Hematopoietic multipotent progenitor cell treated with erythropoietin and hydrocortisone succinate and interleukin-3 and kit ligand, for 6 days (in vitro differentiated cells): ENCODE measurements around the gene RAPGEF3.

ENCODE experiments used
- DNase-seq: peaks from one replicate; pipeline ENCODE4 v3.0.0-alpha.2; 2015

Gene RAPGEF3

GRCh38 chr12:47755655-47756562 lies 2.8 kb downstream of the RAPGEF3 start:
- DNase-seq, result no peak

- DNase-seq, result peak; percentile 44
These were observed 3.8 kb downstream of the RAPGEF3 start for GRCh38 chr12:47754881-47755280.

GRCh38 chr12:47754126-47754525 lies 4.6 kb downstream of the RAPGEF3 start:
- no peak for DNase-seq

GRCh38 chr12:47753021-47754001 lies 5.4 kb downstream of the RAPGEF3 start:
- no peak for DNase-seq

GRCh38 chr12:47752552-47752951 lies 6.1 kb downstream of the RAPGEF3 start:
- no peak for DNase-seq

- no peak for DNase-seq
These were observed 6.6 kb downstream of the RAPGEF3 start for GRCh38 chr12:47752121-47752520.

GRCh38 chr12:47751561-47751960 lies 7.1 kb downstream of the RAPGEF3 start:
- DNase-seq, result no peak

- no peak for DNase-seq
These were observed 7.7 kb downstream of the RAPGEF3 start for GRCh38 chr12:47750916-47751470.

GRCh38 chr12:47750229-47750798 lies 8.4 kb downstream of the RAPGEF3 start:
- peak; percentile 26 for DNase-seq

- no peak for DNase-seq
These were observed 9.8 kb downstream of the RAPGEF3 start for GRCh38 chr12:47748899-47749298.

GRCh38 chr12:47748507-47748828 lies 10.2 kb downstream of the RAPGEF3 start:
- DNase-seq, result no peak

- DNase-seq, result no peak
These were observed 10.8 kb downstream of the RAPGEF3 start for GRCh38 chr12:47747596-47748506.

- no peak for DNase-seq
These were observed 11.6 kb downstream of the RAPGEF3 start for GRCh38 chr12:47747126-47747525.

- no peak for DNase-seq
These were observed 12.2 kb downstream of the RAPGEF3 start for GRCh38 chr12:47746523-47746922.

GRCh38 chr12:47746073-47746472 lies 12.6 kb downstream of the RAPGEF3 start:
- DNase-seq, result no peak

- no peak for DNase-seq
These were observed 13.1 kb downstream of the RAPGEF3 start for GRCh38 chr12:47745485-47746041.

- DNase-seq, result no peak
These were observed 13.8 kb downstream of the RAPGEF3 start for GRCh38 chr12:47744778-47745436.

GRCh38 chr12:47744005-47744651 lies 14.6 kb downstream of the RAPGEF3 start:
- DNase-seq, result peak; percentile 43

- DNase-seq, result no peak
These were observed 15.3 kb downstream of the RAPGEF3 start for GRCh38 chr12:47743311-47743860.

GRCh38 chr12:47742253-47742825 lies 16.3 kb downstream of the RAPGEF3 start:
- peak; percentile 67 for DNase-seq
